Measurements from ENCODE around the gene CAMK2A. TPM values are rescaled to one million over a fixed set of nuclear protein-coding genes. Genes with fewer than 3 reads are reported as not detected.

Gene CAMK2A
- total and polyA plus RNA-seq, 7 donors, result 0.44 to 2.1 (median 0.64) TPM; not detected in 1

DNA sequence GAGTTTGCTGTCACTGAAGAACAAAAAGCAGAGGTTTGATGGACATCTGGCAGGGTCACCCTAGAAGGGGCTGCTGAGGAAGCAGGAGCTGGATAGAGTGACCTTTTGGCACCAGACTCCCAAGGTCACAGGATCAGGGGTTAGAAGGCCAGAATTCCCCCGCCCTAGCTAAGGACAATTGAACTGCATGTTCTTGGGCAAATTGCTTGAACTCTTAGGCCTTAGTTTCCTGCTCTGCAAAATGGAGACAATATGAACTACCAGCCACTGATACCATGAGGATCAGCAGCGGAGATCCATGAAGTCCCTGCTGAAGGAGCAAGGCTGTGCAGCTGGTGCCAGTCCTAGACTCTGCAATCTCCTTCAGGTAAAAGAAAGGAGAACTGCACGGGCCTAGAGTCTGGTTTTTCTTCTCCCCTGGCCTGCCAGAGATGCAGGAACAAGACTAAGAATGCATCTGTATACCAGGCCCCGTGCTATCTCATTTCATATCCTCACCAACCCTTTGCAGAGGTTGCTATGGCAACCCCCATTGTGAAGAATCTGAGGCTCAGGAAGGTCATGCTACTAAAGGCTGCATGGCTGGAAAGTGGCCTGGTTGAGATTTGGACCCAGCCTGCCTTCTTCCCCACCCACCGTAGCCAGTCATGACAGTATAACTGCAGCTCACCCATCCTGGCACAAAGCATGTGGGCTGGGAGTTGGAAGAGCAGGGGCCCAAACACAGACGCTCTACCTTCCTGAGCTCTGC lies 33.7 kb downstream of the CAMK2A start:
- H3K36me3 ChIP-seq, result no peaks in the 10 kb centered on the region
- WGBS, 2 donors, result 81 to 86% methylated on average over 6 of the region's 6 CpGs

DNA sequence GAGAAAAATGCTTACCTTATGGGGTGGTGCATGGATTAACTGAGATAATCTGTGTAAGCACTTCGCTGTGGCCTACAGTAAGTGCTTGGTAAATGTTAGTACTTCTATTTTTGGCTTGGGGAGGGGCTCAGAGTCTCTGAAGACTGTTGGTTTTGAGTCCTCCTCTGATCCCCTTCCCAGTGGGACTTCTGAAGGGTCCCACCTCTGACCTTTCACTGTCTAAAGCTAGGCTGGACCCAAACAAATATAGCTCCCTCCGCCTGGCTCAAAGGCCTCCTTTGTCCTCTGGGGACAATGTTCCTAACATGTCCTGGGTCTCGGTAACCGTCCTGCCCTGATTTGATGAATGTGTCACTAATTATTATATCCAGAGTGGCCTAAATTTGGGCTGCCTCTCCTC lies 34.8 kb downstream of the CAMK2A start:
- H3K4me1 ChIP-seq, result no peaks in the 10 kb centered on the region
- H3K4me3 ChIP-seq, result no peak overlapping the region
- no peaks in the 10 kb centered on the region for H3K9me3 ChIP-seq
- intact Hi-C loops (cut with DNase I), result no loop called here
- no peaks in the 10 kb centered on the region for H3K36me3 ChIP-seq
- no peak for TF ChIP-seq POLR2AphosphoS5 (IDR thresholded peaks at IDR 0.05)
- TF ChIP-seq, protein P1, sequence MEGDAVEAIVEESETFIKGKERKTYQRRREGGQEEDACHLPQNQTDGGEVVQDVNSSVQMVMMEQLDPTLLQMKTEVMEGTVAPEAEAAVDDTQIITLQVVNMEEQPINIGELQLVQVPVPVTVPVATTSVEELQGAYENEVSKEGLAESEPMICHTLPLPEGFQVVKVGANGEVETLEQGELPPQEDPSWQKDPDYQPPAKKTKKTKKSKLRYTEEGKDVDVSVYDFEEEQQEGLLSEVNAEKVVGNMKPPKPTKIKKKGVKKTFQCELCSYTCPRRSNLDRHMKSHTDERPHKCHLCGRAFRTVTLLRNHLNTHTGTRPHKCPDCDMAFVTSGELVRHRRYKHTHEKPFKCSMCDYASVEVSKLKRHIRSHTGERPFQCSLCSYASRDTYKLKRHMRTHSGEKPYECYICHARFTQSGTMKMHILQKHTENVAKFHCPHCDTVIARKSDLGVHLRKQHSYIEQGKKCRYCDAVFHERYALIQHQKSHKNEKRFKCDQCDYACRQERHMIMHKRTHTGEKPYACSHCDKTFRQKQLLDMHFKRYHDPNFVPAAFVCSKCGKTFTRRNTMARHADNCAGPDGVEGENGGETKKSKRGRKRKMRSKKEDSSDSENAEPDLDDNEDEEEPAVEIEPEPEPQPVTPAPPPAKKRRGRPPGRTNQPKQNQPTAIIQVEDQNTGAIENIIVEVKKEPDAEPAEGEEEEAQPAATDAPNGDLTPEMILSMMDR (IDR thresholded peaks at IDR 0.05), result no peak
- TF ChIP-seq POLR2A (IDR thresholded peaks at IDR 0.05), result no peak
- no peak for TF ChIP-seq EP300 (IDR thresholded peaks at IDR 0.05)
- WGBS, 2 donors, result 75 to 77% methylated on average over 4 of the region's 4 CpGs
- H3K27ac ChIP-seq, result no peak overlapping the region
- no peak for DNase-seq
- no peaks in the 10 kb centered on the region for H3K27me3 ChIP-seq

More for the DNA sequence above, 33.7 kb downstream of the CAMK2A start:
- no peak overlapping the region for H3K27ac ChIP-seq
- no peaks in the 10 kb centered on the region for H3K4me1 ChIP-seq
- H3K9me3 ChIP-seq, result no peaks in the 10 kb centered on the region
- no peaks in the 10 kb centered on the region for H3K27me3 ChIP-seq
- TF ChIP-seq POLR2A (IDR thresholded peaks at IDR 0.05), result no peak
- no peak for TF ChIP-seq EP300 (IDR thresholded peaks at IDR 0.05)
- TF ChIP-seq, protein P1 (IDR thresholded peaks at IDR 0.05), result no peak
- intact Hi-C loops (cut with DNase I), result no loop called here
- H3K4me3 ChIP-seq, result no peak overlapping the region
- DNase-seq, result no peak

DNA sequence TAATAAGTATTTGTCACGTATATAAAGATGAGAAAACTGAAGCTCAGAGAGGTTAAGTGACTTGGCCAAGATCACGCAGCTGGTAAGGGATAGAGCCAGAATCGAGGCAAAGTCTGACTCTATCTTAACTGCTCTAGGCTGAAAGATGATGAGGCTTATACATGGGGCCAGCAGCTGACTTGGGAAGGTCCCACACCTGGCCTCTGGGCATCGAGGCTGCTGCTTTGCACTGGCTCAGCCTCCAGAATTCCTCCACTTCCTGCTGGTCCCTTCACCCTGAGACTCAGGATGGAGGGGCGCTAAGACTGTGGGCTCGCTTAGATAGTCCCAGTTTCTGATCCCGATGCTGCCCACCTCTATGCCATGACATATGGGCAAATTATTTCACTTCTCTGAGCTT lies 35.2 kb downstream of the CAMK2A start:
- no peaks in the 10 kb centered on the region for H3K27me3 ChIP-seq
- no peaks in the 10 kb centered on the region for H3K4me1 ChIP-seq
- TF ChIP-seq EP300 (IDR thresholded peaks at IDR 0.05), result no peak
- TF ChIP-seq, protein P1 (IDR thresholded peaks at IDR 0.05), result no peak
- no peak for TF ChIP-seq POLR2A (IDR thresholded peaks at IDR 0.05)
- no peak for DNase-seq
- no peak overlapping the region for H3K27ac ChIP-seq
- H3K36me3 ChIP-seq, result no peaks in the 10 kb centered on the region
- no peak overlapping the region for H3K4me3 ChIP-seq
- intact Hi-C loops (cut with DNase I), result no loop called here
- WGBS, 2 donors, result 74 to 79% methylated on average over 7 of the region's 7 CpGs
- H3K9me3 ChIP-seq, result no peaks in the 10 kb centered on the region

DNA sequence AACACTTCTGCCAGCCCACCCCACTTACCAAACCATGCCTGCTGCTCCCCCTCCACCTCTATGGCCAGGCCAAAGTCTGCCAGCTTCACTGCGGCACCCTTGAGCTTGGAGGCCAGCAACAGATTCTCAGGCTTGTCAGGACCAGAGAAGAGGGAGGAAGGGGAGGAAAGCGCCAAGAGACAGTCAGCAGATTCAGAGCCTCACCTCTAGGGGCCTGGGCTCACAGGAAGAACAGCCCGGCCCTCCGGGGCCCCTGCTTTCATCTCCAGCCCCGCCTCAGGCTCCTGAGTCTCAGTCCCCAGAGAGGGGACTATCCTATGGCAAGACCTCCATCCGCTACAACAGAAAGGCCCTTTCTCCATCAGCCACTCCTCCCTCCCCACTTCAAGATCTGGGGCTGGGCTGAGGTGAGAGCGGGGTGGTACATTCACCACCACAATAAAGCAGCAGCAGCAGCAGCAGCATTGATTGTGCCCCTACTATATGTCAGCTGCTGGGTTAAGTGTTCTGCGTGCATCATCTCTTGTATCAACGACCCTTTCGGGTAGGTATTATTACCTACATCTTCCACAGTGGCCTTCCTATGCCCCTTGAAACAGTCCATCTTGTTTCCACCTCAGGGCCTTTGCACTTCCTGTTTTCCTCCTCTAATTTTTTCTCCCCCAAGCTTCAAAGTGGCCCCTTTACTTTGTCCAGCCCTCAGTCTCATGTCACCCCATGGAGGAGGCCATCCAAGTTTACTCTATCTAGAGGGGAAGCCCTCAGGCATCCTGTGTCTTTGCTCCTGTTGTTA lies 36.0 kb downstream of the CAMK2A start:
- intact Hi-C loops (cut with DNase I), result no loop called here

More for the DNA sequence above, 36.0 kb downstream of the CAMK2A start:
- Histone ChIP-seq H3K4me1 (no peaks in the 10 kb centered on the region), H3K27ac (no peak overlapping the region), H3K4me3 (no peak overlapping the region), H3K36me3 (no peaks in the 10 kb centered on the region), H3K9me3 (no peaks in the 10 kb centered on the region), H3K27me3 (no peaks in the 10 kb centered on the region)
- WGBS, 2 donors, result 82 to 88% methylated on average over 10 of the region's 10 CpGs
- no peak for DNase-seq
- TF ChIP-seq POLR2AphosphoS5 (IDR thresholded peaks at IDR 0.05) (no peak), EP300 (IDR thresholded peaks at IDR 0.05) (no peak), POLR2A (IDR thresholded peaks at IDR 0.05) (no peak)
- TF ChIP-seq, protein P1 (IDR thresholded peaks at IDR 0.05), result no peak

Measured in sigmoid colon (tissue), 7 donors.